NCI-H526 (cell line): ENCODE results near the gene SLC22A4.
A peak's percentile ranks its signal among the peaks of the same experiment; 100 is the strongest.

Experiments
- DNase-seq, 2 experiments: peaks; one replicate each; lab custom pipeline; 2025; lab: John Stamatoyannopoulos, UW

The SLC22A4 gene

GRCh38 chr5:132293992-132294727 lies at the start of gene SLC22A4:
TSS of gene SLC22A4 (plus strand) at chr5:132294394. CDS start at chr5:132294617, 223 bp downstream.
- DNase-seq = peak; percentile 35 to 78

- DNase-seq = no peak
Measured at GRCh38 chr5:132245593-132245992, 48.6 kb upstream of the SLC22A4 start.

- no peak for DNase-seq
Measured at GRCh38 chr5:132246806-132247205, 47.4 kb upstream of the SLC22A4 start.

- DNase-seq = no peak
Measured at GRCh38 chr5:132250547-132250946, 43.6 kb upstream of the SLC22A4 start.

GRCh38 chr5:132251220-132251725 lies 42.9 kb upstream of the SLC22A4 start:
- no peak for DNase-seq

- DNase-seq = no peak
Measured at GRCh38 chr5:132253008-132253441, 41.2 kb upstream of the SLC22A4 start.

GRCh38 chr5:132253452-132254320 lies 40.5 kb upstream of the SLC22A4 start:
- DNase-seq = no peak

GRCh38 chr5:132254321-132254977 lies 39.7 kb upstream of the SLC22A4 start:
- no peak for DNase-seq

GRCh38 chr5:132256086-132256782 lies 38.0 kb upstream of the SLC22A4 start:
- no peak for DNase-seq

- no peak for DNase-seq
Measured at GRCh38 chr5:132256783-132257130, 37.4 kb upstream of the SLC22A4 start.

- peak in 1 of 2 experiments; percentile 18 for DNase-seq
Measured at GRCh38 chr5:132257131-132258101, 36.8 kb upstream of the SLC22A4 start, which contains the start of gene PDLIM4. TSS of gene PDLIM4 (plus strand) at chr5:132257696. CDS start at chr5:132257735, 39 bp downstream.

- no peak for DNase-seq
Measured at GRCh38 chr5:132258102-132259068, 35.8 kb upstream of the SLC22A4 start.

GRCh38 chr5:132259069-132259851 lies 34.9 kb upstream of the SLC22A4 start:
- DNase-seq = no peak

- DNase-seq = no peak
Measured at GRCh38 chr5:132260051-132260450, 34.1 kb upstream of the SLC22A4 start.

GRCh38 chr5:132260714-132261551 lies 33.3 kb upstream of the SLC22A4 start:
- no peak for DNase-seq

GRCh38 chr5:132261881-132262845 lies 32.0 kb upstream of the SLC22A4 start:
- no peak for DNase-seq
